Measurements from ENCODE around the gene ARHGEF16.

DNA sequence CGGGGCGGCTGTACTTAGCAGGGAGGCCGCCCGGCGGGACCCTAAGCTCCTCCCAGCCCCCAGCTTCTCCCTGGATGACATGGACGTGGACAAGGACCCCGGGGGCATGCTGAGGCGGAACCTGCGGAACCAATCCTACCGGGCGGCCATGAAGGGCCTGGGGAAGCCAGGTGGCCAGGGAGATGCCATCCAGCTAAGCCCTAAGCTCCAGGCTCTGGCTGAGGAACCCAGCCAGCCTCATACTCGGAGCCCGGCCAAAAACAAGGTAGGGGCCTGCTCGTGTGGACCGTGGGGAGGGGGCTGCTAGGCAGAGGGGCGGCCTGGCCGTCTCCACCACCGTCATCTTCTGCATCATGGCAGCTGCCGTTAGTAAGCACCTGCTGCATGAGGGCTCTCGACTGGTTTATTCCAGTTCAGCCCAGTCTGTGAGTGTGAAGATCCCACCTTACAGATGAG is 9.0 kb downstream of the ARHGEF16 start:
- TF ChIP-seq, protein P1, sequence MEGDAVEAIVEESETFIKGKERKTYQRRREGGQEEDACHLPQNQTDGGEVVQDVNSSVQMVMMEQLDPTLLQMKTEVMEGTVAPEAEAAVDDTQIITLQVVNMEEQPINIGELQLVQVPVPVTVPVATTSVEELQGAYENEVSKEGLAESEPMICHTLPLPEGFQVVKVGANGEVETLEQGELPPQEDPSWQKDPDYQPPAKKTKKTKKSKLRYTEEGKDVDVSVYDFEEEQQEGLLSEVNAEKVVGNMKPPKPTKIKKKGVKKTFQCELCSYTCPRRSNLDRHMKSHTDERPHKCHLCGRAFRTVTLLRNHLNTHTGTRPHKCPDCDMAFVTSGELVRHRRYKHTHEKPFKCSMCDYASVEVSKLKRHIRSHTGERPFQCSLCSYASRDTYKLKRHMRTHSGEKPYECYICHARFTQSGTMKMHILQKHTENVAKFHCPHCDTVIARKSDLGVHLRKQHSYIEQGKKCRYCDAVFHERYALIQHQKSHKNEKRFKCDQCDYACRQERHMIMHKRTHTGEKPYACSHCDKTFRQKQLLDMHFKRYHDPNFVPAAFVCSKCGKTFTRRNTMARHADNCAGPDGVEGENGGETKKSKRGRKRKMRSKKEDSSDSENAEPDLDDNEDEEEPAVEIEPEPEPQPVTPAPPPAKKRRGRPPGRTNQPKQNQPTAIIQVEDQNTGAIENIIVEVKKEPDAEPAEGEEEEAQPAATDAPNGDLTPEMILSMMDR (IDR thresholded peaks at IDR 0.05), result no peak
- TF ChIP-seq POLR2A (IDR thresholded peaks at IDR 0.05), result no peak

Measured in heart left ventricle (tissue), 13 donors.